ENCODE measurements around the gene ANKRD13B.

- no peak for TF ChIP-seq CTCF (IDR thresholded peaks at IDR 0.05)
- no peak for TF ChIP-seq ZFX (IDR thresholded peaks at IDR 0.05; ENCODE audit: borderline replicate concordance)
These were observed 32.6 kb upstream of the ANKRD13B start for GRCh38 chr17:29560316-29560715.
